Bronchial epithelial cell (primary cell): ENCODE measurements around the gene PLEKHG3. TPM values are rescaled to one million over a fixed set of nuclear protein-coding genes. Genes with fewer than 3 reads are reported as not detected.

Source experiments
- DNase-seq: peaks from one replicate; pipeline ENCODE4 v3.0.0-alpha.2; 2010; ENCODE audit warnings: low read depth
- FAIRE-seq: peaks from 2 replicates; lab custom pipeline; 2011; peaks lifted over from hg19 to GRCh38; lab: Jason Lieb, UNC
- H3K27me3 ChIP-seq: 2 replicates; pipeline ENCODE4 v1.5.1; 2011; ENCODE audit warnings: low read length; ENCODE audit not compliant: control insufficient read depth, insufficient read depth
- H3K36me3 ChIP-seq: 2 replicates; pipeline ENCODE4 v1.5.1; 2011; ENCODE audit warnings: low read length; ENCODE audit not compliant: control insufficient read depth, insufficient read depth
- H3K4me3 ChIP-seq: 2 replicates; pipeline ENCODE4 v1.5.1; 2011; ENCODE audit warnings: mild to moderate bottlenecking, low read depth, low read length, control low read depth
- CTCF ChIP-seq: IDR thresholded peaks from 2 replicates; pipeline ENCODE4 v1.5.1; 2011; ENCODE audit warnings: mild to moderate bottlenecking, moderate library complexity, low read length, control low read depth, inconsistent platforms; ENCODE audit not compliant: insufficient read depth, severe bottlenecking
- total RNA-seq: library from RNA; depleted of rRNA; stranded (reverse); fragments of >200 nt; gene quantifications from 2 replicates; pipeline ENCODE4 v1.2.1, GENCODE V29; 2014

The PLEKHG3 gene
- total RNA-seq, 1 donor from 2014 or later, result 32.4 TPM

- H3K27me3 ChIP-seq, result no peaks in the 10 kb centered on the region
- DNase-seq (peak; percentile 83), FAIRE-seq (no peak)
- no peak for TF ChIP-seq CTCF
- no peak overlapping the region for H3K4me3 ChIP-seq
- peaks cover 7% of the 10 kb centered on the region for H3K36me3 ChIP-seq
Observed at GRCh38 chr14:64717870-64718269, 13.6 kb downstream of the PLEKHG3 start.

GRCh38 chr14:64718762-64719161 is 14.5 kb downstream of the PLEKHG3 start:
- DNase-seq (no peak), FAIRE-seq (no peak)
- Histone ChIP-seq H3K36me3 (peaks cover 7% of the 10 kb centered on the region), H3K27me3 (no peaks in the 10 kb centered on the region), H3K4me3 (no peak overlapping the region)
- no peak for TF ChIP-seq CTCF

- H3K27me3 ChIP-seq, result no peaks in the 10 kb centered on the region
- no peak overlapping the region for H3K4me3 ChIP-seq
- FAIRE-seq (no peak), DNase-seq (no peak)
- peaks cover 7% of the 10 kb centered on the region for H3K36me3 ChIP-seq
- no peak for TF ChIP-seq CTCF
Observed at GRCh38 chr14:64719601-64720000, 15.4 kb downstream of the PLEKHG3 start.

- H3K4me3 ChIP-seq, result no peak overlapping the region
- FAIRE-seq (peak; percentile 95), DNase-seq (peak; percentile 99)
- TF ChIP-seq CTCF, result no peak
- H3K36me3 ChIP-seq, result peaks cover 7% of the 10 kb centered on the region
- no peaks in the 10 kb centered on the region for H3K27me3 ChIP-seq
Observed at GRCh38 chr14:64720131-64720576, 15.9 kb downstream of the PLEKHG3 start.

GRCh38 chr14:64721391-64721791 is 17.2 kb downstream of the PLEKHG3 start:
- H3K36me3 ChIP-seq, result peaks cover 7% of the 10 kb centered on the region
- H3K27me3 ChIP-seq, result no peaks in the 10 kb centered on the region
- no peak for FAIRE-seq
- no peak for TF ChIP-seq CTCF
- no peak for DNase-seq
- H3K4me3 ChIP-seq, result no peak overlapping the region

- H3K4me3 ChIP-seq, result no peak overlapping the region
- peaks cover 8% of the 10 kb centered on the region for H3K36me3 ChIP-seq
- no peak for DNase-seq
- TF ChIP-seq CTCF, result no peak
- H3K27me3 ChIP-seq, result no peaks in the 10 kb centered on the region
- FAIRE-seq, result no peak
Observed at GRCh38 chr14:64721899-64722298, 17.7 kb downstream of the PLEKHG3 start.
